ENCODE data around the gene FAM120A.

GRCh38 chr9:93585695-93586094 is 134.2 kb downstream of the FAM120A start:
- no peak for TF ChIP-seq CTCF (IDR thresholded peaks at IDR 0.05)
- TF ChIP-seq POLR2A (IDR thresholded peaks at IDR 0.05) = no peak
